HL-60 (cell line): Measurements from ENCODE around the gene MESD.

ENCODE experiments used
- CTCF ChIP-seq: IDR thresholded peaks from one replicate; pipeline ENCODE4 v1.5.1; 2011; ENCODE audit warnings: low read length, control low read depth, inconsistent platforms; ENCODE audit not compliant: insufficient read depth
- POLR2AphosphoS5 ChIP-seq: IDR thresholded peaks from 2 replicates; pipeline ENCODE4 v1.6.1; 2012; ENCODE audit warnings: low read depth
- SPI1 ChIP-seq: IDR thresholded peaks from 2 replicates; pipeline ENCODE4 v1.6.1; 2012; ENCODE audit warnings: low read depth, mild to moderate bottlenecking, borderline replicate concordance

GRCh38 chr15:81003097-81003350, 13.4 kb upstream of the MESD start:
- TF ChIP-seq CTCF = no peak
- no peak for TF ChIP-seq POLR2AphosphoS5
- no peak for TF ChIP-seq SPI1
